Prostate gland (tissue), 2 donors: Measurements from ENCODE around the gene LNX2.

Source experiments
- CTCF ChIP-seq, 4 experiments: fragments of 200-600 bp in 2 of 4; fragments of 450-650 bp in 2 of 4; sonication (generic) in 2 of 4; IDR thresholded peaks; 1 replicate in 3 of 4; 2 replicates in 1 of 4; pipeline ENCODE4 v1.5.1; 2016 to 2019; ENCODE audit warnings: antibody characterized with exemption in 4 of 4, mild to moderate bottlenecking in 2 of 4, moderate library complexity in 2 of 4
- POLR2A ChIP-seq: fragments of 450-650 bp; IDR thresholded peaks from one replicate; pipeline ENCODE4 v1.6.1; 2016; ENCODE audit warnings: antibody characterized with exemption, mild to moderate bottlenecking
- POLR2AphosphoS5 ChIP-seq: sonication (generic); formaldehyde crosslinking; IDR thresholded peaks from one replicate; pipeline ENCODE4 v1.6.1; 2017; ENCODE audit warnings: antibody characterized with exemption

GRCh38 chr13:27524981-27525975 is 95.1 kb downstream of the LNX2 start:
- TF ChIP-seq POLR2A (no peak), CTCF (IDR thresholded peaks at IDR 0.05) (no peak), POLR2AphosphoS5 (no peak)
